ENCODE data around the gene TBC1D2B. TPM values are rescaled to one million over a fixed set of nuclear protein-coding genes. Genes with fewer than 3 reads are reported as not detected.
"Not testable (repeated sequence)": the region's sequence is repeated elsewhere in the genome, so short reads cannot be mapped to it uniquely, and the experiment has no call there.

The TBC1D2B gene
- total RNA-seq, 2 donors from 2014 or later, result 54.0 to 58.5 TPM

- no peak for TF ChIP-seq CTCF (IDR thresholded peaks at IDR 0.05)
- peaks cover 39 to 60% of the 10 kb centered on the region in 2 donors for H3K4me1 ChIP-seq (ENCODE audit: control insufficient read depth in 1 of 2, low read depth in 2 of 2)
- ATAC-seq (ENCODE audit: insufficient number of reproducible peaks, low FRiP score, low read depth), result no peak
- no peaks in the 10 kb centered on the region for H3K9me3 ChIP-seq
- H3K4me3 ChIP-seq, result no peak overlapping the region
- H3K36me3 ChIP-seq, result no peaks in the 10 kb centered on the region
- no peak for DNase-seq (ENCODE audit: low spot score)
- peak overlapping the region; percentile 53 to 86 for H3K27ac ChIP-seq
- H3K27me3 ChIP-seq (replicated peaks; ENCODE audit: insufficient read depth), result no peaks in the 10 kb centered on the region
These were observed 86.5 kb downstream of the TBC1D2B start for GRCh38 chr15:77991029-77991406.

DNA sequence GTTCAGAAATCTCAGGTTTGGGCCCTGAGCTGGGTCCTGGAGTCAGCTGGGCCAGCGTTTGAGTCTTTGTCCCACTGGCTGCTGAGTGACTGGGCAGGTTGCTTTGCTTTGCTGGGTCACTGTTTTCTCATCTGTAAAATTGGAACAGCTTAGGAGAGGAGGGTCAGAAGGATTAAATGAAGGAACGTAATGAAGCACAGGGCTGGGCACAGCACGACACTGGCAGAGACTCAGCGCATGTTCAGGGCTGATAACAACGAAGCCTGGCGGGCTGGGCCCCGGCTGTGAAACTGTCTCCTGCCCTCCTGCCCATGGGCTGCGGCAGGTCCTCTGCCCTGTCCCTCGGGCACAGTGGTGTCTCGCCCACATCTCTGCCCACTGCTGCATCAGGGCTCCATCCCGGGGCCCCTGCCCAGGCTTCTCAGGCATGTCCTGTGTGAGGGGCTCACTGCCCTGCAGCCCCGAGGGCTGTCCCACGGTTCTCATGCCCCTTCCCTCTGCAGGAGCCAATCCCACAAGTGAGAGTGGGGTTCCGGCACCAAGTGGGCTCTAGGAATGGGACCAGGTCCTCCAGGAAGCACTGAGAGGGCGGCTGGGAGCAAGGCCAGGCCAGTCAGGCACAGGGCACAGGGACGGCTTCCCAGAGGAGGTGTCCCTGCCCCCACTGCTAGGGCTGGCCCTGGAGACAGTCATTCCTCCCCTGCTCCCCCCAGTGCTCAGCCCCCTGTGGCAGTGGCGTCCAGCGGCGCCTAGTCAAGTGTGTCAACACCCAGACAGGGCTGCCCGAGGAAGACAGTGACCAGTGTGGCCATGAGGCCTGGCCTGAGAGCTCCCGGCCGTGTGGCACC is 88.0 kb downstream of the TBC1D2B start:
- no peak for DNase-seq (ENCODE audit: low spot score)
- H3K4me1 ChIP-seq (ENCODE audit: control insufficient read depth in 1 of 2, low read depth in 2 of 2), result peaks cover 35 to 47% of the 10 kb centered on the region in 2 donors

GRCh38 chr15:77988347-77989295 is 88.9 kb downstream of the TBC1D2B start:
- Histone ChIP-seq H3K36me3 (no peaks in the 10 kb centered on the region), H3K4me3 (no peak overlapping the region), H3K9me3 (no peaks in the 10 kb centered on the region), H3K27me3 (replicated peaks; ENCODE audit: insufficient read depth) (no peaks in the 10 kb centered on the region), H3K27ac (no peak overlapping the region), H3K4me1 (ENCODE audit: control insufficient read depth in 1 of 2, low read depth in 2 of 2) (peaks cover 31 to 44% of the 10 kb centered on the region in 2 donors)
- TF ChIP-seq CTCF (IDR thresholded peaks at IDR 0.05), result no peak
- ATAC-seq (ENCODE audit: insufficient number of reproducible peaks, low FRiP score, low read depth) (no peak), DNase-seq (ENCODE audit: low spot score) (no peak)

More for the DNA sequence above, 88.0 kb downstream of the TBC1D2B start:
- H3K4me3 ChIP-seq, result no peak overlapping the region
- no peaks in the 10 kb centered on the region for H3K27me3 ChIP-seq (replicated peaks; ENCODE audit: insufficient read depth)
- no peak overlapping the region for H3K27ac ChIP-seq
- H3K9me3 ChIP-seq, result no peaks in the 10 kb centered on the region
- ATAC-seq (ENCODE audit: insufficient number of reproducible peaks, low FRiP score, low read depth), result no peak
- H3K36me3 ChIP-seq, result no peaks in the 10 kb centered on the region
- no peak for TF ChIP-seq CTCF (IDR thresholded peaks at IDR 0.05)

DNA sequence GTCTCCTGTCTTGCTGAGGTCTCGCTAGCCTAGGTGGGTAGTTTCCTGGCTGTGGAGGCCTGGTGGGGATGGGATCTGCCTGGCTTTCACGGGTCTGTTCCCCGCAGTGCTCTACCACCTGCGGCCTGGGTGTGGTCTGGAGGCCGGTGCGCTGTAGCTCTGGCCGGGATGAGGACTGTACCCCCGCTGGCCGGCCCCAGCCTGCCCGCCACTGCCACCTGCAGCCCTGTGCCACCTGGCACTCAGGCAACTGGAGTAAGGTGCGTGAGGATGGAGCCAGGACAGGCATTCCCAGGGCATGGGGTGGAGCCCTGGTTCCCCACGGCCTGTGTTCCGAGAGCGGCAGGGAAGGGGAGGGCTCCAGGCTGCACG is 89.8 kb downstream of the TBC1D2B start:
- H3K9me3 ChIP-seq; H3K27ac ChIP-seq; H3K4me3 ChIP-seq; H3K27me3 ChIP-seq (replicated peaks; ENCODE audit: insufficient read depth); ATAC-seq (ENCODE audit: insufficient number of reproducible peaks, low FRiP score, low read depth); H3K36me3 ChIP-seq; DNase-seq (ENCODE audit: low spot score): not testable (repeated sequence)
- H3K4me1 ChIP-seq (ENCODE audit: control insufficient read depth in 1 of 2, low read depth in 2 of 2), result peaks cover 23 to 36% of the 10 kb centered on the region in 2 donors

DNA sequence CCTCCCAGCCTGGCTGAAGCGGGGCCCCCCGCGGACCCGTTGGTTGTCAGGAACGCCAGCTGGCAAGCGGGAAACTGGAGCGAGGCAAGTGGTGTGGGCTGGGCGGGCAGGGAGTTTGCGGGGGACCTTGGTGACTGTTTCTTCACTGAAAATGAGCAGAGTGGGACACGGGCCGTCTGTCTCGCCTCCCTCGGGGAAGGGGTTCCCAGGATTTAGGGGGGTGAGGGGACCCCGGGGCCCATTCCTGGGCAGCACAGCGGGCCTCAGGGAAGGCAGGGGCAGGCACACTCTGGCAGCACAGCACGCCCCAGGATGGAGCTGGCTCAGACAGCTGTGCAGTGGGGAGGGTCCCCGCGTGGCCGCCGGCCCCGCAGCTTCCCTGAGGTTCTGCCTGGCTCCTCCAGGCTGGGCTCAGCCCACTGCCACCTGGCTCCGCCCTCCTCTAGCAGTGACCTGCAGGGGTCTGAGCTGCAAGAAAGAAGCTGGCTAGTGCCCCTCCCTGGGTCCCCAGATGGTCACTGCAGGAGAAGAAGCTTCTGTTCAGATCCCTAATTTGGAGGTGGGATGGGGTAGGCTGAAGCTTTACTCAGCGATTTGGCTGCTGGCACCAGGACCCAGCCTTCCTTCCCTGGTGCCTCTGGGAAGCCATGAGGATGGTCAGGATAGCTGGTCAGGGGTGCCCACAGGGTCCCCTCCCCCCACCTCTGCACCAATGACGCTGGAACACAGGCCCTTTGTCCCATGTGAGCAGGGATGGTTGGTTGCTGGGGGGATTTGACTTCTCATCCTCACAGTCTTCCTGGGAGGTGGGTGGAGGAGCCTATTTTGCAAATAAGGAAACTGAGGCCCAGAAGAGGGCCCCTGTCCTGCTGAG is 90.4 kb downstream of the TBC1D2B start:
- no peak for DNase-seq (ENCODE audit: low spot score)
- TF ChIP-seq CTCF (IDR thresholded peaks at IDR 0.05), result no peak
- no peaks in the 10 kb centered on the region for H3K9me3 ChIP-seq
- H3K4me1 ChIP-seq (ENCODE audit: control insufficient read depth in 1 of 2, low read depth in 2 of 2), result peaks cover 19 to 32% of the 10 kb centered on the region in 2 donors
- H3K27ac ChIP-seq, result no peak overlapping the region
- no peaks in the 10 kb centered on the region for H3K36me3 ChIP-seq
- no peak for ATAC-seq (ENCODE audit: insufficient number of reproducible peaks, low FRiP score, low read depth)
- no peak overlapping the region for H3K4me3 ChIP-seq
- no peaks in the 10 kb centered on the region for H3K27me3 ChIP-seq (replicated peaks; ENCODE audit: insufficient read depth)
